Esophagus squamous epithelium (tissue), 4 donors: Measurements from ENCODE around the gene TASOR2.

Experiments
- CTCF ChIP-seq, 6 experiments: fragments of 450-650 bp in 4 of 6; fragments of 200-600 bp in 2 of 6; sonication (generic) in 2 of 6; IDR thresholded peaks; one replicate each; pipeline ENCODE4 v1.5.1; 2016 to 2019; ENCODE audit warnings: antibody characterized with exemption in 6 of 6, mild to moderate bottlenecking in 4 of 6, moderate library complexity in 4 of 6
- POLR2A ChIP-seq, 4 donors: fragments of 450-650 bp; IDR thresholded peaks; one replicate each; pipeline ENCODE4 v1.6.1; 2017; ENCODE audit warnings: antibody characterized with exemption in 4 of 4, mild to moderate bottlenecking in 4 of 4, moderate library complexity in 3 of 4

- TF ChIP-seq CTCF (IDR thresholded peaks at IDR 0.05) (no peak), POLR2A (IDR thresholded peaks at IDR 0.05) (no peak)
These were observed 26.2 kb downstream of the TASOR2 start for GRCh38 chr10:5710859-5711258.
